GM18517 (cell line): ENCODE measurements around the gene FYTTD1.

Experiments
- ATAC-seq: cut with Tn5 transposase; IDR thresholded peaks from one replicate; pipeline ENCODE4 v1.9.1; 2021; ENCODE audit warnings: mild to moderate bottlenecking, moderate library complexity; ENCODE audit not compliant: unreplicated experiment

The FYTTD1 gene

DNA sequence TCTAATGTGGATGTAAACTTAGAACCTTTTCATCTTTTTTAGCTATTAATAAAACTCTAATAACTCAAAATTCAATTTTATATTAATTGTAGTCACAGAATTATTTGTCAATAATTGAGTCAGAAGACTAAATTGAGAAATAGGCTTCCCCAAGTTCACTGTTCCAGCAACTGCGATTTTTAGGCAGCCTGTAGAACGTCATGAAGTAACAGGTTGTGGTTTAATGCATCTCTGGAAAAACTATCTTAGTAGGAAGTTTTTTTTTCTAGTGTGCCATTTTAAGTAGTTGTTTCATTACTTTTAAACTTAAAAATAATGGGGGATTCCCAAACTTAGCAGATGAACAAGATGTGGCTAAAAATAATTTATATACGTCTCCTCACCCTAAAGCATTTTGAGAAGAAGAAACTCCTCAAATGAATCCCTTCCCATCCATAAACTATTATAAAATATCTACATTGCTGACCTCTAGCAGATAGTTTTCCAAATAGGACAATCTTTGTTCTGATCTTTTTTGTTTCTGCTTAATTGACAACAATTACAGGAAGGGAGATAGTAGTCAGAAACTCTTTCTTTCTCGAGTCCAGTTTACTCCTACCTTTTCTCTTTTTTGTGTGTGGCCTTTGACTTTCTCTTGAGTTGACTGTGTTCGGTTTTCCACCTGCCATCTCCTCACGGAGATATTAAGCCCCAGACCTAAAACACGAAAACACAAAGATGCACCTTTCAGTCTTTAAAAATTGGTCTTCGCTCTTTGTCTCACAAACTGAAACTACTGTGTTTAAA lies 84.4 kb downstream of the FYTTD1 start:
- no peak for ATAC-seq

DNA sequence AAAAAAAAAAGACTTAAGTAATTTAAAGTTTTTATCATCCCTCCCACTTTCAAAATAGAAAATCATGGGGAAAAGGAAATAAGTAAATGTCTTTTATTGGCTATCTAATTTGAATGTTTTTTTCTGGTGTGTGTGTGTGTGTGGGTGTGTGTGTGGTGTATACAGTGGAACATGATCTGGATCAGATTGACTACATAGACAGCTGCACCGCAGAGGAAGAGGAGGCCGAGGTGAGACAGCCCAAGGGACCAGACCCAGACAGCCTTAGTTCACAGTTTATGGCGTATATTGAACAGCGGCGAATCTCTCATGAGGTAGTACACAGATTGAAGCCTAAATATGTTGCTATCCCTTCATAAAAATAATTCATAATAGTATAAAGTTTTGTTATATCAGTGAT lies 85.8 kb downstream of the FYTTD1 start:
- no peak for ATAC-seq

DNA sequence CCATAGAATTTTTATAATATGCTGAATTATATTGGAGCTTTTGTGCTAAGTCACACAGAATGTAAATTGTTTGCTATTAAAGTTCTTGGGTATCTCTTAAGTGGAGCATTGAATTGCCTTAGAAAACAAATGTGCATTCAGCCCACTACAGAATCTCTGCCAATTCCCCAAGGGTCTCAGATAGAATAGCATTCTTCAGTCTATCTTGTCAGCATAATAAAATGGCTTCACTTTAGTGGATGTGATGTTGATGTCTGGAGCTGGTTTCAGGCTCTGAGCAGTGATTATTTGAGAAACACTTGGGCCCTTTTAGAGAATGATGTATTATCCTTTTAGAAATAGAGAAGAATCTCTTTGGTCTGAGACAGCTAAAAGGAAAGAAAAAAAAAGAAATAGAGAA lies 86.6 kb downstream of the FYTTD1 start:
- no peak for ATAC-seq
